ENCODE data around the gene PACSIN3. TPM values are rescaled to one million over a fixed set of nuclear protein-coding genes. Genes with fewer than 3 reads are reported as not detected.

PACSIN3 gene
- total RNA-seq, 2 donors from 2014 or later: 48.0 to 66.6 TPM

DNA sequence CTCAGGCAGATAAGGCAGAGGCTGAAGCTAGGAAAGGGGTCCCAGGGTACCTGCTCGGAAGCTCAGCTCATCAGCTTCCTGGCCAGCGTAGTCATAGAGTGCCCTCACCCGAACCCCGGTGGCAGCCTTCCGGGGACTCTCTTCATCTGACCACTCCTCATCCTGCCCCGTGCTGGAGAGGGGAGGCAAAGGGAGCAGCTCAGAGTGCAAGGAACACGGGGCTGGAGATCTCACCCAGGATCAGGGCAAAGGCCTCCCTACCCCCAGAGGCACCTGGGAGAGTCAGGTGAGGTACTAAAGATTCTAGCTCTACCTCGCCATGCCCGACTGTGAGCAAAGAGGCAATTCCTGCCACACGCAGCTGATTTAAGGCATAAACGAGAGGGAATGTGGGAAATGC, 7.9 kb downstream of the PACSIN3 start:
- H3K27ac Mint-ChIP-seq: no peak overlapping the region
- H3K27me3 ChIP-seq (ENCODE audit: control insufficient read depth, insufficient read depth, low read length, poor library complexity, severe bottlenecking): no peaks in the 10 kb centered on the region
- H3K4me3 Mint-ChIP-seq: no peak overlapping the region
- peaks cover 4% of the 10 kb centered on the region for H3K4me1 ChIP-seq (ENCODE audit: control insufficient read depth, insufficient read depth, low read length)
- H3K9ac ChIP-seq (ENCODE audit: extremely low read depth, low read length, poor library complexity, severe bottlenecking): no peak overlapping the region
- peaks cover 35% of the 10 kb centered on the region for H3K36me3 ChIP-seq (ENCODE audit: control insufficient read depth, insufficient read depth, low read length)
- no peaks in the 10 kb centered on the region for H3K27me3 Mint-ChIP-seq (ENCODE audit: insufficient read depth)
- H3K36me3 Mint-ChIP-seq (ENCODE audit: low read depth): peaks cover 24% of the 10 kb centered on the region
- no peaks in the 10 kb centered on the region for H3K9me3 Mint-ChIP-seq
- peaks cover 8% of the 10 kb centered on the region for H3K4me1 Mint-ChIP-seq
- DNase-seq: no peak
- 91 to 97% methylated on average over 4 to 11 of the region's 11 CpGs for WGBS, 2 experiments (ENCODE audit: insufficient coverage in 1 of 2, insufficient read length in 1 of 2)
- H3K4me3 ChIP-seq (ENCODE audit: low read length): no peak overlapping the region
- H3K9me3 ChIP-seq (ENCODE audit: control insufficient read depth, low read length): no peaks in the 10 kb centered on the region
- H3K27ac ChIP-seq (ENCODE audit: low read depth, low read length): no peak overlapping the region
- no peak for TF ChIP-seq CTCF (conservative IDR thresholded peaks at IDR 0.05)

DNA sequence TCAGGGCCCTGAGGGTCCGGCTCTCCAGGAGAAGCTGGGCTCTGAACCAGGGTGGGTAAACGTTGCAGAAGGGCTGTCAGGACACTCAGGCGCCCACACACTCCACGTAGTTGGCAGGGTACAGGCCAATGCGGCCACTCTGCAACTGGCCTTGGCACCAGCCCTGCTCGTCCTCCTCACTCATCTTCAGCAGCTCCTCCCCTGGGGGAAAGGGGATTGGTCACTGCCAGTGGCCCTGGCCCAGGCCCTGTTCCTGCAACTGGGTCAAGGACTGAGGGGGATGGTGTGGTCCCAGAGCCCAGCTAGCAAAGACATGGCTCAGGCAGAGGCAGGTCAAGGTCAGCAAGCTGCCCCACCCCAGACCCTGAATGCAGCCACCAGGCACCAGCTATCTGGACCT, 8.4 kb downstream of the PACSIN3 start:
- Histone ChIP-seq H3K27ac (ENCODE audit: low read depth, low read length) (peak overlapping the region; percentile 64), H3K36me3 (ENCODE audit: control insufficient read depth, insufficient read depth, low read length) (peaks cover 40% of the 10 kb centered on the region), H3K27me3 (ENCODE audit: control insufficient read depth, insufficient read depth, low read length, poor library complexity, severe bottlenecking) (no peaks in the 10 kb centered on the region), H3K4me1 (ENCODE audit: control insufficient read depth, insufficient read depth, low read length) (peaks cover 7% of the 10 kb centered on the region), H3K9ac (ENCODE audit: extremely low read depth, low read length, poor library complexity, severe bottlenecking) (no peak overlapping the region), H3K9me3 (ENCODE audit: control insufficient read depth, low read length) (no peaks in the 10 kb centered on the region), H3K4me3 (ENCODE audit: low read length) (no peak overlapping the region)
- peak overlapping the region; percentile 98 for H3K4me3 Mint-ChIP-seq
- H3K27ac Mint-ChIP-seq: peak overlapping the region; percentile 99
- peaks cover 29% of the 10 kb centered on the region for H3K36me3 Mint-ChIP-seq (ENCODE audit: low read depth)
- H3K27me3 Mint-ChIP-seq (ENCODE audit: insufficient read depth): no peaks in the 10 kb centered on the region
- WGBS, 2 experiments (ENCODE audit: insufficient coverage in 1 of 2, insufficient read length in 1 of 2): 91 to 97% methylated on average over 5 to 6 of the region's 6 CpGs
- peaks cover 8% of the 10 kb centered on the region for H3K4me1 Mint-ChIP-seq
- DNase-seq: no peak
- H3K9me3 Mint-ChIP-seq: no peaks in the 10 kb centered on the region
- no peak for TF ChIP-seq CTCF (conservative IDR thresholded peaks at IDR 0.05)

- peak overlapping the region; percentile 99 for H3K9ac ChIP-seq (ENCODE audit: extremely low read depth, low read length, poor library complexity, severe bottlenecking)
- peak; percentile 76 for TF ChIP-seq CTCF (conservative IDR thresholded peaks at IDR 0.05)
- Mint-ChIP-seq H3K4me1 (peaks cover 8% of the 10 kb centered on the region), H3K27ac (peak overlapping the region; percentile 99), H3K9me3 (no peaks in the 10 kb centered on the region), H3K27me3 (ENCODE audit: insufficient read depth) (no peaks in the 10 kb centered on the region), H3K36me3 (ENCODE audit: low read depth) (peaks cover 32% of the 10 kb centered on the region), H3K4me3 (peak overlapping the region; percentile 98)
- peak; percentile 90 for DNase-seq
- H3K4me3 ChIP-seq (ENCODE audit: low read length): peak overlapping the region; percentile 100
- peaks cover 8% of the 10 kb centered on the region for H3K4me1 ChIP-seq (ENCODE audit: control insufficient read depth, insufficient read depth, low read length)
- peaks cover 43% of the 10 kb centered on the region for H3K36me3 ChIP-seq (ENCODE audit: control insufficient read depth, insufficient read depth, low read length)
- no peaks in the 10 kb centered on the region for H3K9me3 ChIP-seq (ENCODE audit: control insufficient read depth, low read length)
- peak overlapping the region; percentile 93 for H3K27ac ChIP-seq (ENCODE audit: low read depth, low read length)
- 16 to 20% methylated on average over 12 to 21 of the region's 21 CpGs for WGBS, 2 experiments (ENCODE audit: insufficient coverage in 1 of 2, insufficient read length in 1 of 2)
- H3K27me3 ChIP-seq (ENCODE audit: control insufficient read depth, insufficient read depth, low read length, poor library complexity, severe bottlenecking): no peaks in the 10 kb centered on the region
Measured at GRCh38 chr11:47177229-47177845, 8.9 kb downstream of the PACSIN3 start.
